NCI-H526 (cell line): ENCODE results near the gene HOPX.
A peak's percentile ranks its signal among the peaks of the same experiment; 100 is the strongest.
"Not testable (repeated sequence)": the region's sequence is repeated elsewhere in the genome, so short reads cannot be mapped to it uniquely, and the experiment has no call there.

ENCODE experiments used
- DNase-seq, 2 experiments: peaks; one replicate each; lab custom pipeline; 2025; lab: John Stamatoyannopoulos, UW

The HOPX gene

DNA sequence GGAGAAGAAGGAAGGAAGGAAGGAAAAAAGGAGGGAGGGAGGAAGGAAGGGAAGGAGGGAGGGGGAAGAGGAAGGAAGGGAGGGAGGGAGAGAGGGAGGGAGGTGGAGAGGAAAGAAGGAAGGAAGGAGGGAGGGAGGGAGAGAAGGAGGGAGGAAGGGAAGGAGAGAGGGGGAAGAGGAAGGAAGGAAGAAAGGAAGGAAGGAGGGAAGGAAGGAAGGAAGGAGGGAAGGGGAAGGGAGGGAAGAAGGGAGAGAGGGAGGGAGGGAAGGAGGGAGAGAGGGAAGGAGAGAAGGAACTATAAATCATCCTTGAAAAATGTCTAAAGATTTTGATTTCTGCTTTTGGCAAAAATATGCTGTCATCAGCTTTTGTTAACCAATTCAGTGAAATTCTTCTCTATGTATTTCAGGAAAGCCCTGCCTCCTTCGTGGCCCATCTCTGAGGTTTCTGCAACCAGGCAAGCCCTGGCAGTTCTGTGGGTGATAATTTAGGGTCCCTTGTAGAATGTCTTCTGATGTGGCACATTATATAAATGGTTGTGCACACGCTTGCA, 7.1 kb upstream of the HOPX start:
- no peak for DNase-seq

DNA sequence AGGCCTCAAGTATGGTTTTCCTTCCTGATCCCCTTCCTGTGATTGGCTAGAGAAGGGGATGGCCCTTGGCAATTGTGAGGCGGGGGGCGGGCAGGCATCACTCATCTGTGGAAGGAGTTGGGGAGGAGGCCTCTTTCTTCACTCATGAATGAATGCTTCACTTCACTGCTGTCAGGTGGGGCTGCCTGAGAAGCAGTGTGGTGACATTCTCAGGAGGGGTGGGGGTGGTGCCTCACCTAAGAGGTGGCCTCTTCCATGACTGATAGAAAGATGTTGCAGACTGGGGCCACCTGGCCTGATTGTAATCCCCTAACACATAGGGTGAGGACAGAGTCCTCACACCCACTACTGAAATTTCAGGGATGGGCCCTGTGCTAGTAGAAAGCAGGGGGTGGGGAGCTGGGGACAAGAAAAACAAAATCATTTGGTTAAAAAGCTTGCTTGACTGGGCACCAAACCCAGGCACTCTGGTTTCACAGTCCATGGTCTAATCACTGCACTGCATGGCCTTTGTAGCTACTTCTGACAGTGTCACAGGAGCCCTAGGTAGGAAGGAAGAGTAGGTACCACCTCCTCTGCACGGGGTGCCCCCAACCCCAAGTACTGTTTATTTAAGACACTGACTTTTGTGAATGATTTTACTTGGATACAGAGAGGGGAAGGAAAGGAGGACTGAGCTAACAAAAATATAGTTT, 5.6 kb upstream of the HOPX start:
- DNase-seq, result no peak

DNA sequence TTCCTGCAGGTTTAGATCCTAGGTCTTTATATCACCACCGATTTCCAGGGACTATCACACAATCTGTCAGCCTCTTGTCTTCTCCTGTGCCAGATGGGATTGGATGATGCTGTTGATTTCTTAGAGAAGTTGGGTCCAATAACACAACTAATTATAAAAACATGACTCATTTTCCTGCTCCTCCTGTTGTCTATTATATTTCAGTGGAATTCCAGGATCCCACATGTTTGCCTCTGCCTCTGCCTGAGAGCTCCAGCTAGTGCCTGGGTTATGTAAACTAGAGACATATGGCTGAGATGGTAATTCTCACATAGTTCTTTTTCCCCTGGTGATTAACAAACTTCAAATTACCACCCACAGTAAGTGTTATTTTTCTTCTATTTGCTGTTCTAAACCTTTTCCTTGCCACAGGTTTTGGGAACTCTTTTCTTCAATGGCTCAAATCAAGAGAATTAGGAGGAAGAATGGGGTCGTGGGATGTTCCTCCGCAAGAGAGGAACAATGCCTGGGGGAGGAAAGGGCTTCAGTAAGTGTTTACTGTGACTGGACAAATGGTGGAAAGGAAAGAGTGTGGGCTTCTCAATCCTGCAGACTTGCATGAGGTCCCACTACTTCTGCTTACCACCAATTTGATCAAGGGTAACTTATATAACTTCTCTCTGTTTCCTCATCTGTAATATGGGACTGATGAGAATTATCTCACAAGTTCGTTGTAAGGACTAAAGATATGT, 3.4 kb upstream of the HOPX start:
- DNase-seq, result no peak

DNA sequence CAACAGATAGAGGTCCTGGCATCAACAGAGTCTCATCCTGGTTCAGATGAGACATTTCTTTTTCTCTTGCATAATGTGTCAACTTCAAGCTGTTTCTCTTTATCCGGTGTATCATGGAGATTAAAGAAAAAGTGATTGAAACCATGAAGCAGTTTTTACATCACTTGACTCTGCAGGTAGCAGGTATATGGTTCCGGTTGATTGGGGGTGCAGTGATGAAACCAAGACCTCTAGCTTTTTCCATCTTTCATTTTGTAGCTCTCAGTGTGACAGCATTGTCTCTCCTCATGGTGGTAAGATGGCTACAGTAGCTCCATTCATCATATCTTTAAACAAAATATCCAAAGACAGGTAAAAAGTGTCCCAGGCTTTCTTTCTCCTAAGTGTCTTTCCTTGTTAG, 2.4 kb upstream of the HOPX start:
- DNase-seq, result no peak

DNA sequence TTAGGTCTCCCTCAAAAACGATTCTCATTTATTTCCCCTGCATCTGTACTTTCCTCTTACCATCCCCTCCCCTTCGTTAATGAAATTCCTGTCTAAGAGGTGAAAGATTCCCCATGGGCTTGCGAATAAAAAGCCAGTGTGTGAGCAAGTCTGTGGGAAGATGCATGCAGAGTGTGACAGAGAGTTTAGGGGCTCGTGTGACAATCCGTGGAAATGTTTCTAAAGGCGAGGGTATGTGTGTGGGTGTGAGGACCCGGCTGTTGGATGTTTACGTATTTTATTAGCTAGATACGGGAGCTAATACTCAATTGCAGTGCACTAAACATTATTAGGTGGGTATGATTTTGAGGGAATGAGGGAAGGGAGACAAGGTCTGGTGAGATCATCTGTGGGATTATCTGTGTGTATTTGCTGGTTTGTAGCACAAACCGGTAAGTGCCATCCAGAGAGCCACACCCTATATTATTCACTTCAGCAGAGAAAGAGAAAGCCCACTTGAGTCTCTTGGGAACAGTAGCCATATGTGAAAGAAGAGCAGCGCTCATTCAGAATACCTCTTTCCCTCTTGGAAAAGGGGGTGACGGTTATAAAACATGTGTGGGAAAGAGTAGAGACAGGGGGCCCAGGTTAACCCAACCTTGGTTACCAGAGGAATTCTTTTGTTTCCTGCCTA, 893 bp upstream of the HOPX start:
- peak in 1 of 2 experiments; percentile 2 for DNase-seq

DNA sequence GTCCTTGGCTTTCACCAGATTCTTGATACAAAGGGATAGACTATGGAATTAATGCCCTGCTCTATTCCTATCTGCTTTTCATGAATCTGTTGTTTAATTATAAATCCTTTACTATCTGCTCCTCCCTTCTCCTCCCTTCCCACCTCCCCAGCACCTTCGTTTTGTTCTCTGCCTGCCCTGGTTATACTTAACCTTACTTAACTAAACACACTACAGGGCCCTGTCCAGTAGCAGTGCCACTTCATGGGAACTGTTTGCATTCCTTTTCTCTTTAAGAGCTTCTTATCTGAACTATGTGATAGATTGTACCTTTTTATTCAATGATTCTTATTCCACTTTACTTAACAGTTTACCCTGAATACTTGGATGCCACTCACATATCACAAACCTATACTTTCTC, 830 bp downstream of the HOPX start:
- DNase-seq, result no peak

DNA sequence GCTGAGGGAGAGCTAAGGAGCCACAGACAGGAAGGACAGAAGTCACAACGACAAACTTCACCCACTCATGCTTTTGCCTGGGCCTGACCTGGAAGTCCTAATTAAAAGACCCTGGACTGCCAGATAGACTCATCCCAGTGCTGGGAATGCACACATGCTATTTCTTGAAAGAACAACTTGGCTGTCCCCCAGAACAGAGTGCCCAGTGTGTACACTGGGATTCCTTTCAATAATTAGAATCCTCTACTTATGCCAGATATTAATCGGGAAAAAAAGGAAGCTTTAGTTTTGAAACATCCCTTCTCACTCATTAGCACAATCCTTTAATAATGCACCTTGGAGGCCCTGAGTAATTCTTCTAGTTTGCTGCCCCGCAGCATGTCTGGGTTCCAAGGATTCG, 3.4 kb downstream of the HOPX start:
- no peak for DNase-seq

DNA sequence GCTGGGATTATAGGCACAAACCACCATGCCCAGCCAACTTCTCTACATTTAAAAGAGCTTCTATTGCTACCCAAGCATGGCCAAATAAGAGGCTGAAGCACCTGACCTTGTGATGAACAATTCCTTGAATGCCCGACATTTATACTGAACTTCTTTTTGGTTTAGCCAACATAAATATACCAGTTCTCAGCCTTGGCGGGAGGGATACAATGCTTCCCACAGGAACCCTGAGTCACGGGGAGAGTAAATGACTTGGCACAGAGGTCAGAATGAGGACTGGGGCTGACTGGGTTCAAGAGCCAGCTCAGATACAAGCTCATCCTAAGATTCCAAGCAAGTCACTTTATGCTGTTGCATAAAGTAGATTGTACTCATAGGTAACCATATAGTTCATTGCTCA, 6.1 kb downstream of the HOPX start:
- DNase-seq, result no peak

DNA sequence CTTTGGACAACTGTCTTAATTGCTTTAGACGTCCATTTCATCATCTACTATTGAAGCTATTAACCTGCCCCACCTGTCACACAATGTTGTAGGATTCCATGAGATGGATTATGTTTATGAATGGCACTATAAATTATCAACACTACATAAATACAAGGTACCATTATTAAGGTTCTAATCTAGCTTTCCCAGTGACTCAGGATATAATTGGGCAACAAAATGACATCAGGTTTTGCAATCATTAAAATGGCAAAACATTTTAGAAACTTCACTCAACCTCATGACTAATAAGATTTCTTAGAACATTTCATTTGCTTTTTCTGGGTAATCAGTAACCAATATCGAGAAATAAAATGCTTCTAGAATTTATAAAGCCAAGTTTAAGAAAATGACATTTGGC, 9.2 kb downstream of the HOPX start:
- DNase-seq, result no peak

DNA sequence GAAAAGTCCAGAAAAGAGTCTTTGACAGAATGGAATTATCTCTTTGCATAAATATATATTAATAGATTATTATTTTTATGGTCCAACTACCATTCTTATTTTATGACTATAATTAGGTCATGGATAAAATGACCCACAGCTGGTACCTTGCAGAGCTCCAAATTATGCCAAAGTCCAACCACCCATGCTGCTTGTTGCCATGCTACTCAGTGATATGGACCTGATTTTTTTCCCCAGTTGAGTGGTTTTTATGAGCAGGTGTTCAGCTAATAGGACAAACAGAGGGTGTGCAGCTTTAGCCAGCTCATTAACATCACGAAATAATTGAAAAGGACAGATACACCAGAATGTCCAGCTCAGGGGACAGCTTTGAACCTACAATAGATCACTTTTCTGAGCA, 9.7 kb downstream of the HOPX start:
- no peak for DNase-seq

DNA sequence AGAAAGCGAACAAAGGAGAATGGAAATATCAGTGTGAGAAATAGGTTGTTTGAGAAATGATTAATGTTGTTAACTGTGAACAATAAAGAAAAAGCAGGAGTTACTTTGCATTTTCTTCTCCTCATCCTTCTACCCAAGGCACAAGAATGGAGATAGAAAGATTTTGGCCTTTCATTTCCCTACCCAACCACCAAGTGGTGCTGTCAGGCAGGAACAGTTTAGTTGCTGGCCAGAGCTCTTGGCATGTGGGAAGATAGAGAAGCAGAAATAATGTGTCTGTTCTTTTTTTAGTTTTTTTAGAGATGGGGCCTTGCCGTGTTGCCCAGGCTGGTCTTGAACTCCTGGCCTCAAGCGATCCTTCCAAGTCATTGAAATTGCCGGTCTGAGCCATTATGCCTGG, 12.8 kb downstream of the HOPX start:
- no peak for DNase-seq

DNA sequence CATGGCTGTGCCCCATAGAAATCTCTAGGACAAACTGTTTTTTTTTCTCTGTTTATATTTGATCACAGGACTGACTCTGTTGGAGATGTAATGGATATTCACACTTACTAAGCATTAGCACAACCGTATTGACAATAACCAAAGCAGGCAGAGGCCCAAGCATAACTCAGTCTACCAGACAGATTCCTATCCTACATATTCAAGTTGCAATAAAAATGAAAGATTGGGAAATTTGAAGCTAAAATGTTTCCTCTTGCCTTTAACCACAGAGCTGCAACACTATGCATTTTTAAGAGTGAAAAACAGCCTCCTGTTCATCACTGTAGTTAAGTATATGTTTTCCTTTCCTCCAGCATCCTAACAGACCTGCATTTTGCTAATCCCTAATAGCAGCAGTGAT, 13.7 kb downstream of the HOPX start:
- not testable (repeated sequence) for DNase-seq

DNA sequence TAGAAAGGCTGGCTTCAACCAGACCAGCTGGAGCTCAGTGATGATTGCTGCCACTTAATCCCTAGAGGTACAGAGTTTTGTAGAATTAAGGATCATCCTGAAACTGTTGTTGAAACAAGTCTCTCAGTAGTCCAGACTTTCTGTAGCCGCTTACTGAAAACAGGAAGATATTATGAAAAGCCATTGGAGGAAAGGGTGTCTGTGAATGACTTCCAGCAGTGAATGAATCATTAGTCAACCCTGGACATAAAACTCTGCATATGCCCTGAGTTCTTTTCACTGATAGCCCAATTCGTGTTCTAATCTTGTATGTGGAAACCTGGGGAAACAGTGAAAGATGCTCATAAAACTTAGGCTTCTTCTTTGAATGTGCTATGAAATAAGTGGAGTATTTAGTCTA, 14.8 kb downstream of the HOPX start:
- DNase-seq, result no peak

DNA sequence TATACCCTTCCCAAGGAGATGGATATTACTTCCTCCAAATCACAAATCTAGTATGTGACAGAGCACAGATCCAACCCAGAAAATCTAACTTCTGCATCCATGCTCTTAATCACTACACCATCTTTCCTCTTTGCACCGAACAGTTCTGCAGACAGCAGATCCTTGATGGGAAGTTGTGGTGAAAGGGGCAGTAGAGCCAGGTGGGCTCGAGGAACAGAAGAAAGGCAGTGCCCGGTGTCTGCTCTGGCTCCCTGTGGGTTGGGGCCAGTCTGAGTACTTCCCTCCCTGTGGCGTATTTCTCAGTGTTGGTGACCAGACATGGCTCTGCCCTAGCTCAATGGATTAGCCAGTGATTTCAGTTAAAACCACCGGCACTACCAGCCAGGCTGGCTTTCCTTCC, 15.3 kb downstream of the HOPX start:
- DNase-seq, result no peak

DNA sequence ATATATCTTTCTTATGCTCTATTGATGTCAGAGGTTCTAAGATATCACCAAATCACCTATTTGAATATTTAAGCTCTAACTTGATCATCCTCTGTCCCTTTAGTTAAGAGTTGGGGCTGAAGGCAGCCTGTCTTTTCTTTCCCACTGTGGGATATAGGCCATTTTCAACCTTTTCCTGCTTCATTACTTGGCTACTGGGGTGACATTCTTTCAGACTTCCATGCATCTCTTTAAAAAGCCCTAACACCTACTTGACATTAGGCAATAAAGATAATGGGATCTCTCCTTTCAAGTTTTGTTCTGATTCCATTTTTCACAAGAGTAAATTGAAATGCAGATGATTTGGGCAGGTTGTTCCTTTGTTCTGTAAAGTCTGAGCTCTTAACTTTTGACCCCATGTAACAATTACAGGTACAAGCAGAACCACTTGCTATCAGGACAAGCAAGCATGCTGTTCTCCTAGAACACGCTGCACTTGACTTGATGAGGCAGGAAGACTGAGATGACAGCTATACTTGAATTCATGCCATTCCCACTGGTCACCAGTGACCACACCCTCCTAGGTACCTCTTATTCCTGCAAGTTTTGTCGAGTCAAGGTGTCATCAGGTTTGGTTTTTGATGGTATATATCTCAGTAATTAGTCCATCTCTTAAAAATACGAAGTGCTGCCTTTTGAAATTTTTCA, 18.2 kb downstream of the HOPX start:
- no peak for DNase-seq

DNA sequence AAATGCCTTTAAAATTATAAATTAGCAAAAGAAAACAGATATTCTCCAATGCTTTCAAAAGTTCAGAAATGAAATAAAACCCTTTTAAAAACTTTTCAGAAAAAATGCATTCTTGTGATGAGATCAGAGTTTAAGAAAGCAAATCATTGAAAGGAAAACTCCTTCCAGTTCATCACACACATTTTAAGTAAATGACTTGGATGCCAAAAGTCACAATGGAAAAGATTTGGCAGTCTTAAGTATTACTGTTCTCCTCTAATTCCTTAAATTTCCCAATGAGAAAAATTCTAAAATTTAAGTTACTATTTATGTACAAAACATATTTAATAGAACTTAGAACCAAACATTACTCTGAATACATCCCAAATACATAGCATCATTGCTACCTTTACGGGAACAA, 21.1 kb downstream of the HOPX start:
- DNase-seq, result no peak

DNA sequence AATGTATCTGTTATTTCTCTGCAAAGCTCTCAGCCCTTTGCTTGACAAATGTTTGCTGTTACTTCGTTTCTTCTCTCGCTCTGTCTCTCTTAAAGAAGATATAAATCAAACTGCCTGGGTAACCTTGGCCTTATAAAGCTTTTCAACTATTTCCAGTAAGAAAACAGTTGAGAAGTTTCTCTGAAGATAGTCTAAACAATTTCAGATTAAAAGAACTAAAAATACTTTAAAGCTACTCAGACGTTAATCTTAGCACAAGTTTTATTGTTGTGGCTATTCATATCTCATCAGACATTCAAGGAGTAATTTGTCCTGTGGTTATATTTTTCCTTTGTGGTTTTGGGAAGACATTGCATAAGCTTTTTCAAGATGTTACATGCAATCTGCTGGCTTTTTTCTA, 22.6 kb downstream of the HOPX start:
- no peak for DNase-seq

DNA sequence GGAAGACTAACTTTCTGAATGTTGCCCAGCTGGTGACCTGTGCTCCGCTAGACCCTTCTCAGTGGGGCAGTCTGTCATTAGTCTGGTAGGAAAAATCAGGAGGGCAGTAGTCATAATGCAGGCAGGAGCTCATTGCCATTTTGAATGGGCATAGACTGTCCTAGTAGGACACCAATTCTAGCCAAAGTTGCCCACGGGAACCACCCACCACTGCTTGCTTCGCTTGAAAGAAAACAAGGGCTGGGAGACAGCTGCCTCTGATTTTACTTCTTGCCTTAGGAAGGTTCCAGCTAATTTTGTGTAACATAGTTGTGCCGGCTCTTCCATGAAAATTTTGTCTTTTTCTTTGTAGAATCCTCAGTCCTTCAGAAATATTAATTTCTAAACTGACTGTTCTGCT, 23.3 kb downstream of the HOPX start:
- DNase-seq, result no peak

DNA sequence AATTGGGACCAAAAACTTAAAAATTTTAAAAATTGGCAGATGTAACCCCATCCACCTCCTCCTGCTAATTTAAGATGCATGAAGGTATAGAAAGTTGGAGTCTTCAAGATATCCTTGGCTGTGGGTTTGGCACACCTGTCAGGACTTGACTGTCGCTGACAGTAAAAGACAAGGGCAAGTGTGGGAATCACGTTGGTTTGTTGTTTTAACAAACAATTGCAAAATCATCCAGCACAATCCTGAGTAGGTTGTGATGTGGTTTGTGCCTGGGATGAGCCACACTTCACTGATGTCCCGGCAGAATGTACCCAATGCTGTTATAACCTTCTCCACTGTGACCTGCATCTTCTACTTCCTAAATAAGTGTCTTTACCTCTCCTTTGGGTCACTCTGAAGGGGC, 24.0 kb downstream of the HOPX start:
- DNase-seq, result no peak

DNA sequence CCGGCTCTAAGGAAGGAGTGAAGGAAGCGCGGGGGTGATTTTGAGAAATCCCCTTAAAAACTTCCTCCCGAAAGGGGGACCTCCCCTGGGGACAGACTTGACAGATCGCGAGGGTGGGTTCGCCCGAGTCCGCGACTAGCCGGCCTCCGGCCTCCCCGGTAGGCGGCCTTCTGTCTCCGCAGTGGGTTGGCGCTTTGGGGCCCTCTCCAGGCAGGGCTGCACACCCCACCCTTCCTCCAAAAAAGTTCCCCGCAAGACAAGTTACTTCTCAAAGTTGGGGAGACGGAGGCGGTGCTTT, 24.8 kb downstream of the HOPX start:
- DNase-seq, result no peak

DNA sequence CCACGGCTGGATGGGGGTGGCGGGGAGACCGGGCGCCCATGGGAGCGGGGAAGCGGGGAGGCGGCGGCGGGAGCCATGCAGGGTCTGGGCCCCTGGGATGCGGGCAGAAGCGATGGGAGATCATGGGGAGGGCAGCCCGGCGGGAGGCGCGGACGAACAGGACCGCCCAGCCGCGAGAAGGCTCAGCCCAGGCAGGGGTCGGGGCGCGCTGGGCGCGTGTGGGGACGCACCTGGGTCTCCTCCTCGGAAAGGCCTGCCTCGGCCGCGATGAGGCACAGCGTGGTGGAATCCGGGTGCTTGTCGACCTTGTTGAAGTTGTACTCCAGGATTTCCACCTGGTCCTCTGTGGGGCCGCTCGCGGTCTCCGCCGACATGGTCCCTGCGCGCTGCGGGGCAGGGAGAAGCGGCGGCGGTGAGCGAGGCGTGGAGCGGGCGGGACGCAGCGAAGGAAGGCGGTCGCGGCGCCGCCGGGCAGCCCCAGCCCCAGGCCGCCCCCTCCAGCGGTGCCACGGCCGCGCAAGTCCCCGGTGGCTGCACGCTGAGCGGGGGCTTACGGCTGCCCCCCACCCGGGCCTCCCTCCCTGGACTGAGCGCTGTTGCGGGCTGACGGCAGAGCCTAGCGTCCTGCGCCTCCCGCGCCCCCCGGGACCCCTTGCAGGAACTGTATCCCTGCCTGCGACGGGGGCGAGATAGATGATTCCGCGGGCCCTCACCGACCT, 25.3 kb downstream of the HOPX start:
- peak in 1 of 2 experiments; percentile 64 for DNase-seq

DNA sequence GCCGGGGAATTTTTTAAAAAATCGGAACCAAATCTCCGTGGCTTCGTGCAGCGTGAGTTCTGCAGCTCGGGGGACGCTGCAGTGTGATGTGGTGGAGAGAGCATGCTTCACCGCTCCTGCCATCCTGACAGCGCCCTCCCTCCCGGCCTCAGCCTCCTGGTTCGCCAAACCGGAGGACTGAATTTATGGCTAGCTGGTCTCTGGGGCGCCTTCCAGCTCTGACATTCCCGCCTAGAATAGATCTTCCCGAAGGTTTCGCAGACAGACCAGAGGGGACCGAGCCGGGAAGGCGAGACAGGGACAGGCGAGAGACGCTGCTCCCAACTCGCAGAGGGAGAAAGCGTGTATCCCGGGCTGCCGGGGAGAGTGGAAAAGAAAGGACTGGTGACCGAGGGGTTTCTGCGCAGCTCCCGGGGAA, 25.9 kb downstream of the HOPX start:
- peak; percentile 22 to 60 for DNase-seq
